HEK293 (cell line): ENCODE measurements around the gene RPL35A.
"Not testable (repeated sequence)": the region's sequence is repeated elsewhere in the genome, so short reads cannot be mapped to it uniquely, and the experiment has no call there.

Experiments used
- CTCF ChIP-seq: fragments of 450-650 bp; formaldehyde crosslinking; IDR thresholded peaks from 2 replicates; pipeline ENCODE4 v1.5.1; 2016; ENCODE audit warnings: missing biosample characterization, missing genetic modification characterization
- MEIS1 ChIP-seq: sonication (generic); formaldehyde crosslinking; IDR thresholded peaks from 2 replicates; pipeline ENCODE4 v1.8.1; 2022; ENCODE audit warnings: missing genetic modification reagents, mild to moderate bottlenecking, borderline replicate concordance
- SETDB1 ChIP-seq: IDR thresholded peaks from one replicate; pipeline ENCODE4 v1.6.1; 2017; ENCODE audit warnings: mild to moderate bottlenecking, low read length, moderate library complexity, mixed read lengths; ENCODE audit not compliant: insufficient read length
- TRIM28 ChIP-seq: IDR thresholded peaks from 2 replicates; pipeline ENCODE4 v1.6.1; 2011; ENCODE audit warnings: low read length, control low read depth, borderline replicate concordance
- ZNF529 ChIP-seq: fragments of 450-650 bp; formaldehyde crosslinking; IDR thresholded peaks from 2 replicates; pipeline ENCODE4 v1.5.1; 2017; ENCODE audit warnings: missing genetic modification characterization, missing biosample characterization; ENCODE audit not compliant: insufficient replicate concordance
- ZNF626 ChIP-seq: fragments of 450-650 bp; sonication (Bioruptor Pico); formaldehyde crosslinking; IDR thresholded peaks from 2 replicates; pipeline ENCODE4 v1.5.1; 2018; ENCODE audit warnings: missing biosample characterization, missing genetic modification characterization, inconsistent platforms
- ZNF629 ChIP-seq: fragments of 450-650 bp; formaldehyde crosslinking; IDR thresholded peaks from 2 replicates; pipeline ENCODE4 v1.5.1; 2017; ENCODE audit warnings: missing biosample characterization, missing genetic modification characterization

GRCh38 chr3:197908550-197908949 lies 41.4 kb upstream of the RPL35A start:
- TF ChIP-seq CTCF (tag by site-specific recombination); MEIS1; SETDB1; TRIM28; ZNF529; ZNF629 (tag by site-specific recombination); ZNF626 (tag by site-specific recombination): not testable (repeated sequence)
